Measurements from ENCODE around the gene MPC1.

DNA sequence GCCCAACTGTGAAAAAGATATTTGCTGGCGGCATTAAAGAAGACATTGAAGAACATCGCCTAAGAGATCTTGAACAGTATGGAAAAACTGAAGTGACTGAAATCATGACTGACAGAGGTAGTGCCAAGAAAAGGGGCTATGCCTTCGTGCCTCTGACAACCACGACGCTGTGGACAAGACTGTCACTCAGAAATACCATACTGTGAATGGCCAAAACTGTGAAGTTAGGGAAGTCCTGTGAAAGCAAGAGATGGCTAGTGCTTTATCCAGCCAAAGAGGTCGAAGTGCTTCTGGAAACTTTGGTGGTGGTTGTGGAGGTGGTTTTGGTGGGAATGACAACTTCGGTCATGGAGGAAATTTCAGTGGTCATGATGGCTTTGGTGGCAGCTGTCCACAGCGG is 47.9 kb downstream of the MPC1 start:
- TF ChIP-seq, protein P1, sequence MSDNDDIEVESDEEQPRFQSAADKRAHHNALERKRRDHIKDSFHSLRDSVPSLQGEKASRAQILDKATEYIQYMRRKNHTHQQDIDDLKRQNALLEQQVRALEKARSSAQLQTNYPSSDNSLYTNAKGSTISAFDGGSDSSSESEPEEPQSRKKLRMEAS (IDR thresholded peaks at IDR 0.05) = no peak
- TF ChIP-seq, protein P2, sequence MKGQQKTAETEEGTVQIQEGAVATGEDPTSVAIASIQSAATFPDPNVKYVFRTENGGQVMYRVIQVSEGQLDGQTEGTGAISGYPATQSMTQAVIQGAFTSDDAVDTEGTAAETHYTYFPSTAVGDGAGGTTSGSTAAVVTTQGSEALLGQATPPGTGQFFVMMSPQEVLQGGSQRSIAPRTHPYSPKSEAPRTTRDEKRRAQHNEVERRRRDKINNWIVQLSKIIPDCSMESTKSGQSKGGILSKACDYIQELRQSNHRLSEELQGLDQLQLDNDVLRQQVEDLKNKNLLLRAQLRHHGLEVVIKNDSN (IDR thresholded peaks at IDR 0.05) = no peak
- TF ChIP-seq FOXM1 (IDR thresholded peaks at IDR 0.05; ENCODE audit: borderline replicate concordance, low read depth) (no peak), TAF1 (IDR thresholded peaks at IDR 0.05; ENCODE audit: low read depth) (no peak), EGR1 (IDR thresholded peaks at IDR 0.05) (no peak), RAD21 (IDR thresholded peaks at IDR 0.05; ENCODE audit: low read depth) (no peak), YY1 (IDR thresholded peaks at IDR 0.05; ENCODE audit: low read depth) (no peak)
- TF ChIP-seq, protein P3, sequence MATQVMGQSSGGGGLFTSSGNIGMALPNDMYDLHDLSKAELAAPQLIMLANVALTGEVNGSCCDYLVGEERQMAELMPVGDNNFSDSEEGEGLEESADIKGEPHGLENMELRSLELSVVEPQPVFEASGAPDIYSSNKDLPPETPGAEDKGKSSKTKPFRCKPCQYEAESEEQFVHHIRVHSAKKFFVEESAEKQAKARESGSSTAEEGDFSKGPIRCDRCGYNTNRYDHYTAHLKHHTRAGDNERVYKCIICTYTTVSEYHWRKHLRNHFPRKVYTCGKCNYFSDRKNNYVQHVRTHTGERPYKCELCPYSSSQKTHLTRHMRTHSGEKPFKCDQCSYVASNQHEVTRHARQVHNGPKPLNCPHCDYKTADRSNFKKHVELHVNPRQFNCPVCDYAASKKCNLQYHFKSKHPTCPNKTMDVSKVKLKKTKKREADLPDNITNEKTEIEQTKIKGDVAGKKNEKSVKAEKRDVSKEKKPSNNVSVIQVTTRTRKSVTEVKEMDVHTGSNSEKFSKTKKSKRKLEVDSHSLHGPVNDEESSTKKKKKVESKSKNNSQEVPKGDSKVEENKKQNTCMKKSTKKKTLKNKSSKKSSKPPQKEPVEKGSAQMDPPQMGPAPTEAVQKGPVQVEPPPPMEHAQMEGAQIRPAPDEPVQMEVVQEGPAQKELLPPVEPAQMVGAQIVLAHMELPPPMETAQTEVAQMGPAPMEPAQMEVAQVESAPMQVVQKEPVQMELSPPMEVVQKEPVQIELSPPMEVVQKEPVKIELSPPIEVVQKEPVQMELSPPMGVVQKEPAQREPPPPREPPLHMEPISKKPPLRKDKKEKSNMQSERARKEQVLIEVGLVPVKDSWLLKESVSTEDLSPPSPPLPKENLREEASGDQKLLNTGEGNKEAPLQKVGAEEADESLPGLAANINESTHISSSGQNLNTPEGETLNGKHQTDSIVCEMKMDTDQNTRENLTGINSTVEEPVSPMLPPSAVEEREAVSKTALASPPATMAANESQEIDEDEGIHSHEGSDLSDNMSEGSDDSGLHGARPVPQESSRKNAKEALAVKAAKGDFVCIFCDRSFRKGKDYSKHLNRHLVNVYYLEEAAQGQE (IDR thresholded peaks at IDR 0.05; ENCODE audit: low read depth) = no peak
